A549 treated with Hydrocortisone at 1 μM for 4 hours (cell line): Measurements from ENCODE around the gene XAB2. TPM values are rescaled to one million over a fixed set of nuclear protein-coding genes. Genes with fewer than 3 reads are reported as not detected.

Experiments
- total RNA-seq: library from RNA; stranded (reverse); fragments of 200-300 nt; extraction: Qiagen RNA extraction; gene quantifications from 5 replicates; pipeline ENCODE4 v1.2.3, GENCODE V29; 2022

Gene XAB2
- total RNA-seq, result 23.3 to 26.8 TPM (median 25.1 TPM) in 5 replicates

DNA sequence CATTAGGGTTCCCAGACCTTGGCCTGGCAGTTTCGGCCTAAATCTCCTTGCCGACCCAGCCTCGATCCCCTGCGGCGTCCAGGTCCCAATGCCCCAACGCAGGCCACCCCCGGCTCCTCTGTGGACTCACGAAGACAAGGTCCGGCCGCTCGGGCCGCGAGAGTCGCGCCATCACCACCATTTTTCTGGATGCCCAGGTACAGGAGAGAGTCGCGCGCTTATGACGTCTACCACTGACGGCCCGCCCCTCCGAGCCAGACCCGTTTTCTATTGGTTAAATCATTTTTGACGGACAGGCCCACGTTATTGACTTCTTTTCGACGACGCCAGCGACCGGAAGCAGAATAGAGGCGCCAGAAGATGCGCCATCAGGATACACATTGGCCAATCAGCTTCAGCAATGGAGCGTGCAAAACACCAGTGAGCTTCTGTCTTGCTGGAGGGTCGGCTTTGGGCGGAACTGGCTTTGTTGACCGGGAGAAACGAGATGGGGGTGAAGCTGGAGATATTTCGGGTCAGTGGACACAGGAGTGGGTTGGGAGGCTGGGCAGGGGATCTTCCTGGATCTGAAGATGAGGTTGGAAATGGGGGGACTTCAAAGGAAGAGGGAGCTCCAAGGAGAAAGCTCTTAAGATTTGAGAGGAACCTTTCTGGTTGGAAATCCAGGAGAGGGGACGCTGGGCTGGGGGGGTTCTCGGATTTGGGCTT, at the start of gene XAB2, which contains the start of gene PET100:
Gene XAB2, minus strand, starts transcription at position 199 of the 708 bp plus-strand sequence. Its CDS starts 18 bp downstream, at position 181.
Gene PET100, plus strand, starts transcription at position 447 of the 708 bp plus-strand sequence. Its CDS starts 41 bp downstream, at position 488.

DNA sequence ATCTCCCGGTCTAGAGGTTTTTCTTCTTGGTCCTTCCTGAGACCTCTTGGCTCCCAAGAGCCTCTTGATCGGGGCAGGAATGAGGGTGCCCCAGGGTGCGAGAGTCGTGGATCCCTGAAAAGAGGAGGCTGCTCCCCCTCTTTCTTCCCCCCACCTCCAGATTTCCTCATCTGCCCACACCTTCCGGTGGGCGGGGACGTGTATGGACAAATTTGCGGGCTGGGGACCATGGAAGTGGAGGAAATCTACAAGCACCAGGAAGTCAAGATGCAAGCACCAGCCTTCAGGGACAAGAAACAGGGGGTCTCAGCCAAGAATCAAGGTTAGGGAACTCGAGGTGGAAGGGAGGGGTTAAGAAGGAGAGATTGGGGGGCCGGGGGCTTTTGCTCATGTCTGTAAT, 47.5 kb upstream of the XAB2 start, which contains the start of gene MCEMP1:
Gene MCEMP1, plus strand, starts transcription at position 237 of the 400 bp plus-strand sequence. Its CDS starts 31 bp downstream, at position 268.

DNA sequence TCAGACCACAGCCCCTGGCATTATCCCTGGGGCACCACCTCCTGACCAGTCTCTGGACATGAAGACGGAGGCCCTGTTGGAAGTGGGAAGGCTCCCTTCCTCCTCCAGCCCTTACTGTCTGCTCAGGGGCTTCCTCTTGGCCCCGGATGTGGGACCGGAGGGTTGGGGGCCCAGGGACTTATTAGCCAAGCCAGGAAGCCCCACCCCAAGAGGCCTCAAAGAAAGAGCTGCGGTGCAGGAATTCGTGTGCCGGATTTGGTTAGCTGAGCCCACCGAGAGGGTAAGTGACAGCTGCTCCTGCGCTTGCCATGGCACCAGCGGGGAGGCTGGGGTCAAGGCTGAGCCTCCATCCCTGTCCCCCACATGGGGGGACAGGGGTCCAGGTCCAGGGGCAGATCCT, 39.5 kb upstream of the XAB2 start, which contains the start of gene RETN:
Gene RETN, plus strand, starts transcription at position 208 of the 400 bp plus-strand sequence. CDS start 278 bp downstream, outside the sequence.

DNA sequence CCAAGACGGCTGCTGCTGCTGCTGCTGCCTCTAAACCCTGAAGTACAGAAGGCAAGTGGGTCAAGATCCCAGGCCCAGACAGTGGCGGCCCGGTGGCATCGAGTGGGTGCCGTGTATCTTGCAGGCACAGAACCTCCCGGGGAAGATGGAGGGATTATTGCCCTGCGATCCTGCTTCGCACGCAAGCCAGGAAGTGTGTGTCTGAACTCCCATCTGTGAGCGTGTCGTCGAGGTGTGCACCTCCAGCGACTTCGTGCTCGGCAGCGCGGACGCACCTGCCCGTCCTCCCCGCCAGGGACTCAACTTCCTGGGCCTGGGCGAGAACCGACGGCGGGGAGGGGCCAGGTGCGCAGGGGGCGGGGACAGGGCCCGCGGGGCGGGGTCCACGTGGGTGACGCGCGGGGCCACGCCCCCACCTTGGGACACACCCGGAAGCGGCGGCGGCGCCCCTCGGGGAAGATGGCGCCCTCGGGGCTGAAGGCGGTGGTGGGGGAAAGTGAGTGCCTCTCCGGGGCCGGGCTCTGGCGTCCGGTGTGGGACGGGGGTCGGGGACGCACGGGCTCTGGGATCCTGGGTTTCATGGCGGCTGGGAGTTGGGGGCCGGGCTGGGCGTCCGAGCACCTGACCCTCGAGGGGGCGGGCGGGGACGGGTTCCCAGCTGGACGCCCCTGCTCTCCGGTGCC, 7.5 kb upstream of the XAB2 start, which contains the start of gene STXBP2:
Gene STXBP2, plus strand, starts transcription at position 420 of the 683 bp plus-strand sequence. Its CDS starts 40 bp downstream, at position 460.

GRCh38 chr19:7633698-7634097, 4.4 kb upstream of the XAB2 start, which contains the start of gene PCP2:
Gene PCP2, minus strand, starts transcription at chr19:7633719. Its CDS starts 262 bp downstream, at chr19:7633457.

GRCh38 chr19:7595466-7596133, 33.7 kb downstream of the XAB2 start, which contains the start of gene CAMSAP3:
Gene CAMSAP3, plus strand, starts transcription at chr19:7595863. Its CDS starts 140 bp downstream, at chr19:7596003.

Other genes starting within 250 kb of the XAB2 start
- gene PEX11G, start 140.5 kb downstream of the XAB2 start, total RNA-seq, result 1.4 to 2.6 TPM (median 1.9 TPM) in 5 replicates
- 16.7 to 21.1 TPM (median 18.2 TPM) in 5 replicates for gene ZNF358, start 113.4 kb downstream of the XAB2 start, total RNA-seq
- gene MCOLN1, start 106.9 kb downstream of the XAB2 start, total RNA-seq, result 9.4 to 12.8 TPM (median 12.3 TPM) in 5 replicates
- 27.7 to 34.6 TPM (median 31.9 TPM) in 5 replicates for gene PNPLA6, start 93.8 kb downstream of the XAB2 start, total RNA-seq
- gene CAMSAP3, start 33.7 kb downstream of the XAB2 start, total RNA-seq, result 4.1 to 6.2 TPM (median 5.4 TPM) in 5 replicates
- gene PET100, start 248 bp upstream of the XAB2 start, total RNA-seq, result 50.7 to 61.5 TPM (median 55.6 TPM) in 5 replicates
- 0.26 TPM in 1 of 5 replicates, not detected in the others for gene PCP2, start 4.2 kb upstream of the XAB2 start, total RNA-seq
- gene STXBP2, start 7.6 kb upstream of the XAB2 start, total RNA-seq, result 35.0 to 43.8 TPM (median 39.3 TPM) in 5 replicates
- gene RETN, start 39.5 kb upstream of the XAB2 start, total RNA-seq, result not detected in 5 replicates
- not detected in 5 replicates for gene MCEMP1, start 47.5 kb upstream of the XAB2 start, total RNA-seq
- gene TRAPPC5, start 51.3 kb upstream of the XAB2 start, total RNA-seq, result 38.8 to 107 TPM (median 101 TPM) in 5 replicates
- not detected in 5 replicates for gene FCER2, start 72.6 kb upstream of the XAB2 start, total RNA-seq
- not detected in 5 replicates for gene CLEC4G, start 102.6 kb upstream of the XAB2 start, total RNA-seq
- gene CD209, start 118.0 kb upstream of the XAB2 start, total RNA-seq, result not detected in 5 replicates
- gene CLEC4M, start 133.7 kb upstream of the XAB2 start, total RNA-seq, result not detected in 5 replicates
- 1.3 to 2.1 TPM (median 1.8 TPM) in 5 replicates for gene EVI5L, start 200.7 kb upstream of the XAB2 start, total RNA-seq
- gene PRR36, start 244.8 kb upstream of the XAB2 start, total RNA-seq, result 0.21 to 0.67 TPM (median 0.41 TPM) in 5 replicates